KMS-11 (cell line): ENCODE data around the gene TREH.

Experiments used
- H2AFZ ChIP-seq: fragments of 200-600 bp; sonication (generic); 2 replicates; pipeline ENCODE4 v1.6.1; 2016; ENCODE audit warnings: antibody characterized with exemption, mixed run types, low read depth
- H3K27ac ChIP-seq: fragments of 200-600 bp; sonication (generic); 2 replicates; pipeline ENCODE4 v1.6.1; 2016; ENCODE audit warnings: mild to moderate bottlenecking, mixed run types
- H3K27me3 ChIP-seq: fragments of 200-600 bp; sonication (generic); 2 replicates; pipeline ENCODE4 v1.6.1; 2017; ENCODE audit warnings: mild to moderate bottlenecking, low read depth, mixed run types, moderate library complexity; ENCODE audit not compliant: insufficient read depth
- H3K36me3 ChIP-seq: fragments of 200-600 bp; sonication (generic); 2 replicates; pipeline ENCODE4 v1.6.1; 2017; ENCODE audit warnings: mild to moderate bottlenecking, mixed run types; ENCODE audit not compliant: insufficient read depth
- H3K4me1 ChIP-seq: fragments of 200-600 bp; sonication (generic); 2 replicates; pipeline ENCODE4 v1.6.1; 2016; ENCODE audit warnings: mild to moderate bottlenecking, low read depth, mixed run types; ENCODE audit not compliant: poor library complexity, severe bottlenecking
- H3K4me2 ChIP-seq: fragments of 200-600 bp; sonication (generic); 2 replicates; pipeline ENCODE4 v1.7.0; 2016; ENCODE audit warnings: mild to moderate bottlenecking, mixed run types
- H3K4me3 ChIP-seq: fragments of 200-600 bp; sonication (generic); IDR thresholded peaks from 2 replicates; pipeline ENCODE4 v1.6.1; 2017; ENCODE audit warnings: low read depth, low read length, mixed read lengths; ENCODE audit not compliant: insufficient read depth
- H3K79me2 ChIP-seq: fragments of 200-600 bp; sonication (generic); 2 replicates; pipeline ENCODE4 v1.6.1; 2016; ENCODE audit warnings: low read depth, mixed run types; ENCODE audit not compliant: insufficient read depth
- H3K9ac ChIP-seq: fragments of 200-600 bp; sonication (generic); 2 replicates; pipeline ENCODE4 v1.6.1; 2016; ENCODE audit warnings: mild to moderate bottlenecking, mixed run types
- H4K20me1 ChIP-seq: fragments of 200-600 bp; sonication (generic); 2 replicates; pipeline ENCODE4 v1.6.1; 2016; ENCODE audit warnings: mild to moderate bottlenecking, mixed run types; ENCODE audit not compliant: insufficient read depth
- TF ChIP-seq, protein P1 (sequence below): fragments of 200-600 bp; sonication (generic); conservative IDR thresholded peaks from 2 replicates; pipeline ENCODE4 v1.6.1; 2017; ENCODE audit warnings: low read depth, mild to moderate bottlenecking, antibody characterized with exemption, low read length, moderate library complexity, mixed read lengths

Gene TREH

DNA sequence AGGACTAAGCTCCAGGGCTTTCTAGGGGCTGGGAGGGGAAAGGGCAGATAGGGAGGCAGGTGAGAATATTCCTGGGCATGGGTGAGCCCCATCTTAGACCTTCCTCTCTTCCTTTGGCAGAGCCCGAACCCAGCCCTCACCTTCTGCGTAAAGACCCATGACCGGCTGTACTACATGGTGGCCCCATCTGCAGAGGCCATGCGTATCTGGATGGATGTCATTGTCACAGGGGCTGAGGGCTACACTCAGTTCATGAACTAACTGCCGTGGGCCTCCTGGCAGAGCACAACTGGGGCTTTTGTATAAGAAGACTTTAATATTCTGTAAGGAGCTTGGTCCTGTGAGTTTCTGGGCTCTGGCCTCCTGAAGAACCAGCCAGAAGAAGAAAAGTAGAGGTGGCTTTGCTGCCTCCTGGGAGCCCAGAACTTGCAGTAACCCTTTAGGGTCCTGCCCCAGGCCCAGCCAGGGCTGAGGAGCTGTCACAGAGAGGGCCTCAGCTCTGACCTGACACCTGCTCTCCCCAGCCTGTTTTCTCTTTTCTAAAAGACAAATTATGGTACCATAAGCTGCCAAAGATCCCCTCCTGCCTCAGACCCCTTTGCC is 22.8 kb downstream of the TREH start:
- Histone ChIP-seq H3K4me2 (no peak overlapping the region), H3K4me1 (peaks cover 6% of the 10 kb centered on the region), H3K79me2 (no peaks in the 10 kb centered on the region), H3K4me3 (no peak overlapping the region), H3K9ac (no peak overlapping the region), H4K20me1 (no peaks in the 10 kb centered on the region), H3K36me3 (no peaks in the 10 kb centered on the region), H3K27me3 (no peaks in the 10 kb centered on the region), H2AFZ (no peak overlapping the region), H3K27ac (no peak overlapping the region)
- TF ChIP-seq, protein P1, sequence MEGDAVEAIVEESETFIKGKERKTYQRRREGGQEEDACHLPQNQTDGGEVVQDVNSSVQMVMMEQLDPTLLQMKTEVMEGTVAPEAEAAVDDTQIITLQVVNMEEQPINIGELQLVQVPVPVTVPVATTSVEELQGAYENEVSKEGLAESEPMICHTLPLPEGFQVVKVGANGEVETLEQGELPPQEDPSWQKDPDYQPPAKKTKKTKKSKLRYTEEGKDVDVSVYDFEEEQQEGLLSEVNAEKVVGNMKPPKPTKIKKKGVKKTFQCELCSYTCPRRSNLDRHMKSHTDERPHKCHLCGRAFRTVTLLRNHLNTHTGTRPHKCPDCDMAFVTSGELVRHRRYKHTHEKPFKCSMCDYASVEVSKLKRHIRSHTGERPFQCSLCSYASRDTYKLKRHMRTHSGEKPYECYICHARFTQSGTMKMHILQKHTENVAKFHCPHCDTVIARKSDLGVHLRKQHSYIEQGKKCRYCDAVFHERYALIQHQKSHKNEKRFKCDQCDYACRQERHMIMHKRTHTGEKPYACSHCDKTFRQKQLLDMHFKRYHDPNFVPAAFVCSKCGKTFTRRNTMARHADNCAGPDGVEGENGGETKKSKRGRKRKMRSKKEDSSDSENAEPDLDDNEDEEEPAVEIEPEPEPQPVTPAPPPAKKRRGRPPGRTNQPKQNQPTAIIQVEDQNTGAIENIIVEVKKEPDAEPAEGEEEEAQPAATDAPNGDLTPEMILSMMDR: no peak

DNA sequence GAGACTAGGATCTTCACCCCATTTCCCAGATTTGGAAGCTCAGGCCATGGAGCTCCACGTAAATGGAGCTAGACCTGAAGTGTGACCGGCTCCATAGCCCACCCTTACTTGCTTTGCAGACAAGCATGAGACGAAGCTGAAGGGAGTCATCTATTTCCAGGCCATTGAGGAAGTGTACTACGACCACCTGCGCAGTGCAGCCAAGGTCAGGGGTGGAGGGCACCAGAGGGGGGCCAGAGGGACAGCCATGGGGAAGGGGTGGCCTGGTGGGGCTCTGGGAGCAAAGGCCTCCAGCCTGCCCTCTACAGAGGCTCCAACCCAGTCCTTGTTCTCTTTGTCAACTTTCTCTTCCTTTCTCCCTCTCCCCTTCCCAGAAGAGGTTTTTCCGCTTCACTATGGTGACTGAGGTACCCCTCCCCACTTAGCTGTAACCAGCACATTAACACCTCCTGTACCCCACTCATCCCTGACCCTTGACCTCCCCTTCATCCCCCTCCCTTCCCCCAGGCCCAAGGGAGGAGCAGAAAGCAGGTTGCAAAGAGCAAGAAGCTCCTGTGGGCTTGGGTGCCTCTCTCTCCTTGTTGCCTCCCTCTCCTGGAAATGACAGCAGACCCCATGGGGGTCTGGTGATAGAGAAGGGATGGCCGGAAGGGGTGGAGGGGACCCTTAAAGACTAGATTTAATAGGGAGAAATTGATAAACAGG is 23.8 kb downstream of the TREH start:
- no peaks in the 10 kb centered on the region for H3K79me2 ChIP-seq
- no peaks in the 10 kb centered on the region for H3K36me3 ChIP-seq
- H4K20me1 ChIP-seq: no peaks in the 10 kb centered on the region
- no peak overlapping the region for H3K9ac ChIP-seq
- H3K27ac ChIP-seq: no peak overlapping the region
- H3K4me1 ChIP-seq: peaks cover 6% of the 10 kb centered on the region
- no peak overlapping the region for H3K4me3 ChIP-seq
- no peak overlapping the region for H3K4me2 ChIP-seq
- TF ChIP-seq, protein P1: no peak
- H3K27me3 ChIP-seq: no peaks in the 10 kb centered on the region
- no peak overlapping the region for H2AFZ ChIP-seq

DNA sequence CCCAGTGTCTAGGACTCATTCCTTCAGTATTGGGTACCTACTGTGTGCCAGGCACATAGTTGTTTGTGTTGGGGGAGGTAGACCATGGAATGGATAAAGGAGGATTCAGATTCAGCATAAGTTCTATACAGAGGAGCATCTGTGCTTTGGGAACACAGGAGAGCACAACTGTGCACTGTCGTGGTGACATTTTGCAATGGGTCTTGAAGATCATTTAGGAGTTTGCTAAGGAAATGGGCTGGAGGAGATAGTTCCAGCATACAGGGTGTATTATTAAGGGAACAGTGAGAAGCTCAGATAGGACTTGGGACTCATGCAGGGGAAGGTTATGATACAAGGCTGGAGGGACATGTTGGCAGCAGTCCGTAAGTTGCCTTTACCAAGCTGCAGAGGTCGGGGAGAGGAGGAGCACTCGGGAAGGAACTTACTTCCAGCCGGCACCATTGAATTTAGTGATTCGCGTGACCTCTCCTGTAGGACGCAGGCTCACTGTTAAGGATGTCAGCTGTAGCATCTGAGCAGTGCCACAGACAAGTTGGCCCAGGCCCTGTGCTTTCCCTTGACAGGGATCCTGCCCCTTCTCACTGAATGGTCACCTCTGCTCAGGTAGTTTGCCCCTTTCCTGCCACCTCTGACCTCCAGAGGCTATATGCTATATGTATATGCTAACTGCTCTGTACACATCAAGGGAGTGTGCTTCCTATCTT is 25.6 kb downstream of the TREH start:
- Histone ChIP-seq H3K4me3 (no peak overlapping the region), H3K9ac (no peak overlapping the region), H4K20me1 (no peaks in the 10 kb centered on the region), H3K4me2 (no peak overlapping the region), H3K79me2 (no peaks in the 10 kb centered on the region), H3K27me3 (no peaks in the 10 kb centered on the region), H3K4me1 (peaks cover 6% of the 10 kb centered on the region), H2AFZ (no peak overlapping the region), H3K27ac (no peak overlapping the region), H3K36me3 (no peaks in the 10 kb centered on the region)
- TF ChIP-seq, protein P1: no peak

DNA sequence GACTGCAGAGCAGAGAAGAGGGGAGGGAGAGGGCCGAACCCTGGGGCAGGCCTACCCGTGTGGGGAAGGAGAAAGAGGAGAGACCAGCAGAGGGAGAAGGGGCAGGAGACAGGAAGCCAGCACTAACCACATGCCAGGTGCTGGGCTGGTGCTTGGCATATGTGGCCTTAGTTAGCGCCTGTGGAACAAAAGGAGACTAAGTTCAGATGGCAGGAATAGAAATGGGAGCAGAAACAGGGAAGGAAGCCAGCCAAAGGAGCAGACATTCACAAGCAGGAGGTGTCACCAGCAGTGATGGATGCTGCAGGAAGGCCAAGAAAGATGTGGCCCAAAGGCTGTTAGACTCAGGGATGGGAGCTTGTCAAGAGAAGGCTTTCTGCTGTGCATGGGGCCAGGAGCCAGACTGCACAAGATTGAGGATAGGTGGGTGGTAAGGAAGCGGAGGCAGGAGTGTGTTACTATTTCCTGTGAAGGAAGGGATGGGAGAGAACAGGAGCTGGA is 26.7 kb downstream of the TREH start:
- TF ChIP-seq, protein P1: no peak
- Histone ChIP-seq H3K4me3 (no peak overlapping the region), H3K27ac (no peak overlapping the region), H3K79me2 (no peaks in the 10 kb centered on the region), H3K9ac (no peak overlapping the region), H3K4me2 (no peak overlapping the region), H4K20me1 (no peaks in the 10 kb centered on the region), H3K27me3 (no peaks in the 10 kb centered on the region), H3K36me3 (no peaks in the 10 kb centered on the region), H2AFZ (no peak overlapping the region), H3K4me1 (peaks cover 6% of the 10 kb centered on the region)
